NCI-H524 (cell line): ENCODE measurements around the gene AJAP1.

Experiments
- DNase-seq, 2 experiments: peaks; one replicate each; lab custom pipeline; 2025; lab: John Stamatoyannopoulos, UW

The AJAP1 gene

DNA sequence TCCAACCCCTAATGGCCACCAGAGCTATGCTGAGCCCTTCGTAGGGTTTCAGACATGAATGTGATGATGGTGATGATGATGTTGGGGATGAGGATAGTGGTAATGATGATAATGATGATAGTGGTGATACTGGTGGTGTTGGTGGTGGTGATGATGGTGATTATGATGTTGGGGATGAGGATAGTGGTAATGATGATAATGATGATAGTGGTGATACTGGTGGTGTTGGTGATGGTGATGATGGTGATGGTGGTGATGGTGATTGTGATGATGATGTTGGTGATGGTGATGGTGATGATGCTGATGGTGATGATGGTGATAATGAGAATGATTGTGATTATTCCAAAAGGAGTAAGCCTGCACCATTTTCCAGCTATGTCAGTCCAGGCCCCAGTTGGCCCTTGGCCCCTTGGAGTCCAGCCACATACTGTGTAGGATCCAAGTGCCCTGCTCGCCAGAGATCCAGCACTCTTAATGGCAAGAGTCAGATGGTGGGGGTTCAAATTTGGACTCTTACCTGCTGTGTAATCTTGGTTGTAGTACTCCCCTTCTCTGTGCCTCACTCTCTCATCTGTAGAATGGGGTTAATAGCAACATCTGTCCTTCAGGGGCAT is 28.3 kb downstream of the AJAP1 start:
- no peak for DNase-seq

DNA sequence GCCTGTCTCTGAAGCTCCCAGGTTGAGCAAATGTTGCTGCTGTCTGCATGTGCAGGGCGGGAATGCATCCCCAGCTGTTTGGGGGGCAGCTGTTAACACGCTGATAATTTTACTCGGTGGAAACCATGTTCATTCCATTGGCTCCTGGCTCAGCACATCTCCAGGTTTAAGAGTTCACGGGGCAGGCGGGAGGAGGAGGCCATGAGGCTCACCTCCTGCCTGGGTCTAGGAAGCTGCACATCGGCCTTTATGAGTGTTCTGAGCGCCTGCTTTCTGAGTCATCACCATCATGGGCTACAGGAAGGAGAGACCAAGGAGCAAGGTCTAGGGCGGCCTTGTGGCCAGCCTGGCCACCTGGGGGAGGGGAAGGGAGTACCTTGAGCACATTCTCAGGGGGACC is 29.7 kb downstream of the AJAP1 start:
- DNase-seq, result no peak

DNA sequence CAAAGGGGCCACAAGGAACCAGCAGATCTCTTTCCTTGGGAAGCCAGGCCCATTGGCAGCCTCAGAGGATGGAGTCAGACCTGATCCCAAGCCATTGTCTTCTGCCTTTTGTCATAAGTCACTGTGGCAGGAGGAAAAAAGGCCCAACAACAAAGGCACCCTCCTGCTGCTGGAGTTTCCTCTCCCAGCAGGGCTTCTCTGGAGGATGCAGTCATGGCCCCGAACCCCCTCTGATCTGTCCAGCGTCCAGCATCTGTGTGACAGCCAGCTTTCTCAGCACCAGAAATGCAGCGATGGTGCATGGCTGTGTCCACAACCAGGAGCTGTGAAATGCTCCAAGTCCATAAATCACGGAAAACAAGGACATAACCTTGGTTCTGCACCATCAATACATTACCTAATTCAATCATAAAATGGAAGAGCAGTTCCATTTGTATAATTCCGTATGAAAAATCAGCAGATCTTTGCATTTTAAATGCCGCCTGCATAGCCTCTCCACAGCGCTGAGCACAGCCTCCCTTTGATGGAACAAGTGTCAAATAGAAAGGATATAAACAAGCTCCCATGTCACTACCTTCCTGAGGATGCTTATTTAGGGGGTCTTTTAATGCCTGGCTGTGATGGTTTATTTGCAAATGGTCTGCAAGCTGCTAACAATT is 30.6 kb downstream of the AJAP1 start:
- no peak for DNase-seq

DNA sequence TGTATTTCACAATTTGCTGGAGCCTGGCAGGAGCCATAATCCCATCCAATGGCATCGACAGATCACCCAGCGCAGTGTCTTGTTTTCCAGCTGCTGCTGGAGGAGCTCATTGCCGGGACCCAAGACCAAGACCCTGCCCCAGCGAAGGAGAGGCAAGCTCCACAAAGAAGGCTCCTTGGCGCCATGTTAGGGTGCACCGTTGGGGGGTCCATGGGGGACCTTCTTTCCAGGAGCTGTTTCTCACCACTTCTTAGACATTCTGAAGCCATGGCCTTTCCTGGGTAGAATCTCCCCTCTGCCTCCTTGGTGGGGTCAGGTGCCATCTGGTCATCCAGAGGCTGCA is 31.1 kb downstream of the AJAP1 start:
- DNase-seq, result no peak

- DNase-seq, result no peak
These were observed 33.5 kb downstream of the AJAP1 start for GRCh38 chr1:4687943-4688342.

- DNase-seq, result no peak
These were observed 35.0 kb downstream of the AJAP1 start for GRCh38 chr1:4689271-4689935.

DNA sequence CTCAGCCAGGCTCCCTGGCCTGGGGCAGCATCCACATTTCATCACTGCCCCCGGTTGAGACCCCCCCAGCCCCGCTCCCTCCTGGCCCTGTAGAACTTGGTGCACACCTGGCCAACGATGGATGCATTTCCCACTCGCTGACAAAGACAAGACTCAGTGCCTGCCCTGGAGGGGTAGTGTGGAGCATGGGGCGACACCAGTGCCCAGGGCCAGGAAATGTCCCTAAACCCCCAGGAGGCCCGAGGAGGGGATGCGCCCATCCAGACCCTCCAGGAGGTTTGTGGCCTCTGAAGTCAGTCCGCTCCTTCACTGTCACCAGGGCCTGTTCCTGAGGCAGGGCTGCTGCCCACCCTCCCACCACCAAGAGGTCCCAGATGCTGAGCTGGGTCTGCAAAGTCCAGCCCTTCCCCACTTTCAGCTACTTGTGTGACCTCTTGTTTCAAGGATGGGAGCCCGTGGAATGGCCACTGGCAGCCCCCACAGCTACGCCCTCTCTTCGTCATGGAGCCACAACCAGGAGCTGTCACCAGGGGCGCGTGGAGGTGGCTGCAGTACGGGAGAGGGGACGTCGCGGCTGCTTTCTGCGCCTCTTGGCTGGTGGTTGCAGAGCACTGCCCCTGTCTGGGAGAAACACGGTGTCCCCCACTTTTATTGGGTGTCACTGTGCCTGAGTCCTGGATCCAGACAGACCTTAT is 35.7 kb downstream of the AJAP1 start:
- no peak for DNase-seq

GRCh38 chr1:4690951-4691675 is 36.7 kb downstream of the AJAP1 start:
- no peak for DNase-seq

DNA sequence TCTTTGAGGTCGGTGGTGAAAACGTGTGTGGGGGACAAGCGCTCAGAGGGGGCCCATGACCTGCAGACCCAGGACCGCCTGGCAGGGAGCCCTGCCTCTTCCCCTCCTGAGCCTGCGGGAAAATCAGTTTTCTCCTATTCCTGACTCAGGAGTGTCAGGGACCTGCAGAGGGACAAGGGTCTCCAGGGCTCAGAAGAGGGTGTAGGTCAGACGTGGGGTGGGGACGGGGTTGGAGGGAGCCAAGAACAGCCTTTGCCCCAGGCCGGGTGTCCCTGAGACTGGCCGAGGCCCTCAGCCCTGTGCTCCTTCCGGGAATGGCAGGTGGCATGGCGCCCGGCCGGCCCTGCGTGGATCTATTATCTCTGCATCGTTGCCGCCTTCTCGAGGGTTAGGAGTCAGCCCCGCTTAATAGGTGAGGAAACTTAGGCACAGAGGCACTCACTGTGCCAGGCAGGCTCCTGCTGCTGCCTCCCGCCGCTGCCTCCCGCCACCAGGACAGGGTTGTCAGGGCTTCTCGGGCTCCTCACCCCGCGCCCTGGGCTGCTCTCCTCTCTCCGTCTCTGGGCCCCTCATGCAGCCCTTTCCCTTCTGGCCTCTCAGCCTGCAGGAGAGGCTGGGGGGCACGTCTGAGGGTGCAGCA is 37.5 kb downstream of the AJAP1 start:
- DNase-seq, result no peak

- DNase-seq, result no peak
These were observed 38.0 kb downstream of the AJAP1 start for GRCh38 chr1:4692437-4692836.

GRCh38 chr1:4693331-4693730 is 38.9 kb downstream of the AJAP1 start:
- no peak for DNase-seq

GRCh38 chr1:4693891-4694290 is 39.5 kb downstream of the AJAP1 start:
- no peak for DNase-seq

- no peak for DNase-seq
These were observed 40.1 kb downstream of the AJAP1 start for GRCh38 chr1:4694492-4694891.

DNA sequence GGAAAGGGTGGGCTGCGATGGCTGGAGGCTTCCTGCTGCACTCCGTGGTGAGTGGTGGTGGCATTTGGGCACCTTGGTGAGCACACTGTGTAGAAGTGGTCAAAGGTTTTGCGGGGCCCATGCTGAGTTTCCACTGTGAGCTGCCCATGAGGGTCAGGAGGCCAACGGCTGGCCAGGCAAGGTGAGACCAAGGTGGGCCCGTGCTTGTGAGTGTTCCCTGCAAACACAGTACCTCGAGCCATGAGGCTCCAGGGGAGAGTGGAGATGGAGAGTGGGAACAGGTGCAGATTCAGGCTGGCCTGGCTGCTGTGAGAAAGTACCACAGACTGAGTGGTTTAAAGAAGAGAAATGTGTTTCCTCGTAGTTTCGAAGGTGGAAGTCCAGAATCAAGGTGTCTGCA is 40.8 kb downstream of the AJAP1 start:
- DNase-seq, result no peak

DNA sequence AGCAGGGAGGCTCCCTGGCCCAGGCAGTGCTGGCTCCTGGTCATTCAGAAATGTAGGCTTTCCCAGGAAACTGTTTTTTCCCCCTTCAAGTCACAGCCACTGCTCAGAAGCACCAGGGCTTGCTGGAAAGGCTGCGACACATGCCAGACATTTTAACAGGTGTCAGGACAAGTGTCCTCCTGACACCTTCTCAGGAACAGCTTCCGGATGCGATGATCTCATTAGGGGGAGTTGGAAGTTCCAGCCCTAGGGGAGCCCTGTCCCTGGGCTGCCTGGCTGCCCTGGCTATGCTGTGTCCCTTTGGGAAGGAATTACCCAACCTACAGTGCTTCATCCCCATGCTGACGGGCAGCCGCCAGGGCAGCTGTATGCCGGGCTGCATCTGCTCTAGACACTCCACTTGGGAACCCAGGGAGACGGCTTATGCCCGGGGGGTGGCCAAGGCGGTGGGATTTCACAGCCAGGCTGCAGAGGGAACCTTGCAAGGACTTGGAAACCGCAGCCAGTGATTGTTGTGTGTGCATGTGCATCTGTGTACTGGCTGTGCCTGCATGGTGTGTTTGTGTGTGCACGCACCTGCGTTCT is 41.8 kb downstream of the AJAP1 start:
- DNase-seq, result peak in 1 of 2 experiments; percentile 59

DNA sequence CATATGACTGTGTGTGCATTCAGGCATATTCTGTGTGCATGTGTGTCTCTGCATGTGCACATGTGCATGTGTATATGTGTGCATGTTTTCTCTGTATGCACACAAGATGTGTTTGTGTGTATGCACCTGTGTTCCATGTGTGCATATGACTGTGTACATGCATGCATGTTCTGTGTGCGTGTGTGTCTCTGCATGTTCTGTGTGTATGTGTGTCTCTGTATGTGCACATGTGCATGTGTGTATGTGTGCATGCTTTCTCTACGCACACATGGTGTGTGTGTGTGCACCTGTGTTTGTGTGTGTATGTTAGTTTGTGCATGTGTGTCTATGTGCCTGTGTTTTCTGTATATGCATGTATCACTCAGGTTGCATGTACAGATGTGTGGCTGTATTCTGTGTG is 42.3 kb downstream of the AJAP1 start:
- DNase-seq, result no peak

GRCh38 chr1:4697801-4698200 is 43.4 kb downstream of the AJAP1 start:
- DNase-seq, result no peak

DNA sequence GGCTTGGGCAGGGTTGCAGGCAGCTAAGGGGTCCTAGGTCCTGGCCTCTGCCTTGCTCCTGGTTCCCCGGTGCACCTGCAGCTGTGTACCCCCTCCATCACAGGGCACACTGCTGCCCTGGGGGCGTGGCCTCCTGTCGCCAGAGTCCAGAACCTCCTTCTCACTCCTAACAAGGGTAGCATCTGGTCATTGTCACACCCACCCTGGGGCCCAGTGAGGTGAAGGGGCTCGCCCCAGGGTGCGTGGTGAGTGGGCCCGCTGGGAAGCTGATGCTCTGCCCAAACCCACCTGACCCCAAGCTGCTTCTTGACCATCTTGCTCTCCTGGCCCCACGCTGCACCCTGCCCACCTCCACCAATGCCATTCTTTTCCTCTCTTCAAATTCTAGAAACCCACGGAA is 44.5 kb downstream of the AJAP1 start:
- DNase-seq, result no peak

GRCh38 chr1:4699376-4700301 is 45.2 kb downstream of the AJAP1 start:
- no peak for DNase-seq

GRCh38 chr1:4700801-4701200 is 46.4 kb downstream of the AJAP1 start:
- peak in 1 of 2 experiments; percentile 61 for DNase-seq
